Left renal cortex interstitium (tissue), 4 donors: ENCODE data around the gene DNAL4. TPM values are rescaled to one million over a fixed set of nuclear protein-coding genes. Genes with fewer than 3 reads are reported as not detected.
A peak's percentile ranks its signal among the peaks of the same experiment; 100 is the strongest.
"Not testable (repeated sequence)": the region's sequence is repeated elsewhere in the genome, so short reads cannot be mapped to it uniquely, and the experiment has no call there.

ENCODE experiments used
- DNase-seq, 4 donors: peaks; one replicate each; pipeline ENCODE4 v3.0.0-alpha.2; 2013; ENCODE audit warnings: low read depth in 4 of 4, low spot score in 2 of 4, missing footprints in 1 of 4
- polyA plus RNA-seq, 4 donors: library from polyadenylated mRNA; unstranded; fragments of 120-200 nt; gene quantifications; one replicate each; pipeline ENCODE4 v1.2.1, GENCODE V29; 2013; ENCODE audit not compliant: insufficient read length in 4 of 4

Gene DNAL4
- polyA plus RNA-seq, 4 donors: 34.3 to 43.5 (median 39.8) TPM

GRCh38 chr22:38828191-38828590 lies 34.2 kb upstream of the DNAL4 start:
- DNase-seq: no peak

GRCh38 chr22:38827510-38827909 lies 33.6 kb upstream of the DNAL4 start:
- no peak for DNase-seq

- no peak for DNase-seq
Measured at GRCh38 chr22:38826801-38827200, 32.9 kb upstream of the DNAL4 start.

GRCh38 chr22:38826386-38826785 lies 32.4 kb upstream of the DNAL4 start:
- no peak for DNase-seq

- DNase-seq: peak; percentile 55 to 90 (median 64)
Measured at GRCh38 chr22:38824585-38824984, 30.6 kb upstream of the DNAL4 start.

GRCh38 chr22:38823637-38824036 lies 29.7 kb upstream of the DNAL4 start:
- DNase-seq: no peak

GRCh38 chr22:38823076-38823475 lies 29.1 kb upstream of the DNAL4 start:
- DNase-seq: no peak

GRCh38 chr22:38820020-38820419 lies 26.1 kb upstream of the DNAL4 start:
- no peak for DNase-seq

GRCh38 chr22:38819387-38819940 lies 25.5 kb upstream of the DNAL4 start:
- no peak for DNase-seq

- no peak for DNase-seq
Measured at GRCh38 chr22:38817196-38817595, 23.3 kb upstream of the DNAL4 start.

- no peak for DNase-seq
Measured at GRCh38 chr22:38815842-38816241, 21.9 kb upstream of the DNAL4 start.

- DNase-seq: no peak
Measured at GRCh38 chr22:38811241-38811640, 17.3 kb upstream of the DNAL4 start.

- not testable (repeated sequence) for DNase-seq
Measured at GRCh38 chr22:38805041-38805593, 11.2 kb upstream of the DNAL4 start.

GRCh38 chr22:38802671-38803121 lies 8.8 kb upstream of the DNAL4 start:
- DNase-seq: peak in 1 of 4 donors; percentile 19

- no peak for DNase-seq
Measured at GRCh38 chr22:38799265-38800002, 5.5 kb upstream of the DNAL4 start.

- no peak for DNase-seq
Measured at GRCh38 chr22:38798496-38798895, 4.6 kb upstream of the DNAL4 start.

GRCh38 chr22:38796262-38796957 lies 2.5 kb upstream of the DNAL4 start:
- no peak for DNase-seq

GRCh38 chr22:38795569-38795968 lies 1.6 kb upstream of the DNAL4 start:
- no peak for DNase-seq

- no peak for DNase-seq
Measured at GRCh38 chr22:38793317-38793716, 626 bp downstream of the DNAL4 start.

GRCh38 chr22:38792833-38793232 lies 1.1 kb downstream of the DNAL4 start:
- no peak for DNase-seq

- DNase-seq: no peak
Measured at GRCh38 chr22:38789606-38790005, 4.3 kb downstream of the DNAL4 start.
